HG03575 (cell line): ENCODE measurements around the gene DGKI.

Source experiments
- ATAC-seq: cut with Tn5 transposase; IDR thresholded peaks from one replicate; pipeline ENCODE4 v1.9.1; 2021; ENCODE audit not compliant: unreplicated experiment, insufficient number of reproducible peaks, low FRiP score; ENCODE audit errors: extremely low read depth

Gene DGKI

DNA sequence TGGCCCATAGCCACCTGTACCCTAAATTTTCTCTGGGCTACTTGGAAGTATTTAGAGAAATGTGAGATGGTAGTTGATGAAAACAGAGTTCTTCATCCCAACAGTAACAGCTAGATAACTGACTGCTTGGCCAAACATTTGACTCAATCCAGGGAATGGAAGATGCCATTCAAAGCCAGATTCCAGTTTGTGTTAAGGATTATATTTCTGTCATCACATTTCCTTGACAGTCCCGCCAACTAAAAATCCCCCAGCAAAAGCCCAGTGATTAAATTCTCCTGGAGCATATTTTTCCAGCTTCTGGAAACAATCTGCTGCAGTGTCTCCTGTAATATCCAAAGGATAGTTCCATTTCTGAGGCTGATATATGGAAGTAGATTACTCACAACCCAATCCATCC, 457.9 kb downstream of the DGKI start:
- no peak for ATAC-seq

DNA sequence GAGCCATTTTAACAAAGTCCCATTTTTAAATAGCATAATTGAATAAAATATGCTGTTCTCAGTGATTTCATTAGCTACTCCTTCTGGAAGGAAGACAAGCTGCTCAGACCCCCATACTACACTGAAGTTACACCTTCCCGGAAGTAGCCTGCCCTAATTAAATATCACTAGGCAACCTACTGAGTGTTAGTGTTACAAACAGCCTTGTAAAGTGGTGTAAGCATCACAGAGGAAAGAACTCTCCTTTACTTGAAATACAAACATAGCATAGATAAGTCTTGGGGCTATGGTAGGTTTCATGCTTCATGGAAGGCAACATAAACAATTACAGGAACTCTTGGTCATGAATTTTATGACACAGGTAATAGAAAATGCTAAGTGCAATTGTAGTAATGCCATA, 459.8 kb downstream of the DGKI start:
- ATAC-seq = no peak

- no peak for ATAC-seq
Measured at GRCh38 chr7:137381045-137381444, 465.7 kb downstream of the DGKI start.

DNA sequence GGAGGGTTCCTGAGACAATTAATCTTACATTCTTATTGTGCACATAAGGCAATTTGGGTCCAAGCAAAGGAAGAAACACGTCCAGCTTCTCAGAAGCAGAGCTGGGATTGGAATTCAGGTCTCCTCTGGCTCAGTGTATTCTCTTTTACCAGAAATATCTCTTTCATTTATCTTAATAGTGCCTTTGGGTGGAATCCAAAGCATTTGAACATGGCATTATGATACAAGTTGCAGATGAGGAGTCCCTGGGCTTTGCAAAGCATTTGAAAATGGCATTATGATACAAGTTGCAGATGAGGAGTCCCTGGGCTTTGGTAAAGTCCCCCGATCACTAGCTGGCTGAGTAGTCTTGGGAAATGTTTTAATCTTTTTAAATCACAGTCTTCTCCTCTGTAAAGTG, 473.3 kb downstream of the DGKI start:
- ATAC-seq = no peak

DNA sequence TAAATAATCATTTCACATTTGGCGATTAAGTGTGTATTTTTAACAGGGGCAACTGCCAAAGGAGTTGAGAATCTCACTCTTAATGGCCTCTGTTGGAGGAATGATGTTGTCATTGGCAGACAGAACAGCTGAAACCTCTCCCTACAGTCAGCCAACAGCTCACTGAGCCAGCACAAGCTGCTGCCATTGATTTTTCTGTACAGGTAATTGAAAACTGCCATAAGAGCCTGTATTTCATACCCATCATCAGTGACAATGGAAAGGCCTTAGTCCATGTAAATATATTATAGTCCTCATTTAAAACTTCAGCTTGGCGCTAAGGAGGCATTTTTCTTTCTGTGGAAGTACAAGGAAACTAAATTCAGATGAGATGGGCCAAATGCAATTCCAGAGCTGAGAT, 475.2 kb downstream of the DGKI start:
- ATAC-seq = no peak

DNA sequence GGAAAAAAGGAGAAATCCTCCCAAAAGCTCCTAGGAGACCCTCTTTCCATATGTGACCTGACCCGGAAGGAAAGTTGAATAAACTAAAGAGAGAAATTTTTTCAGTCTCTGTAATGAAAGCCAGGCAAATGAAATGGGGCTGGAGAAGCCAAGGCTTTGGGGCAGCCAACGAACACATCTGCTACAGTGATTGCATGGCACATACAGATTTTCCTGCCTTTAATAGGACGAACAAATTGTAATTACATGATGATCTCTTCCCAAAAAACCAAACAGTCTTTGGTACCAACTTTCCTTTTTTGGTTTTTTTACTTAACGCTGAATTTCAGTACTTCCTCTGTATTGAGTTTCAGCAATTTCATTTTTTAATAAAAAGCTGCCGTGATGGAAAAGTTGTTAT, 479.8 kb downstream of the DGKI start:
- no peak for ATAC-seq

DNA sequence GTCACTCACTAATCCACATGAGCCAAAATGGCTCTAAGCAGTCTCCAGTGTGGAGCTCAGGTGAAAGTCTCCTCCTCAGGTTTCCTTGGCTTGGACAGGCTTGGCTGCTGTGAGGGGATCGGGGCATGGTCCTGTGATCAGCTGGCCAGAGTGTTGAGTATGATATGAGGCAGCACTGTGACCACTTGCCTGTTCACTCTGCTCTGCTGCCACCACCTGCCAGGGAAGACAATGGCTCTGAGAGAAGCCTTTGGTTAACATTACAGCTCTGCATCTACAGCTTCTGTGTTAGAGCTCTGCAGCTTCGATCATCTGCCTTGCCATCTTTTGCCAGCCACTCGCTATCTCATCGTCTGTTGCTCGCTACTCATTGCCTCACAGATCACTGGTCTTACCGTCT, 483.1 kb downstream of the DGKI start:
- ATAC-seq = no peak

- no peak for ATAC-seq
Measured at GRCh38 chr7:137360087-137360679, 486.6 kb downstream of the DGKI start.

GRCh38 chr7:137354961-137355360, 491.8 kb downstream of the DGKI start:
- no peak for ATAC-seq

GRCh38 chr7:137354396-137354795, 492.4 kb downstream of the DGKI start:
- no peak for ATAC-seq

DNA sequence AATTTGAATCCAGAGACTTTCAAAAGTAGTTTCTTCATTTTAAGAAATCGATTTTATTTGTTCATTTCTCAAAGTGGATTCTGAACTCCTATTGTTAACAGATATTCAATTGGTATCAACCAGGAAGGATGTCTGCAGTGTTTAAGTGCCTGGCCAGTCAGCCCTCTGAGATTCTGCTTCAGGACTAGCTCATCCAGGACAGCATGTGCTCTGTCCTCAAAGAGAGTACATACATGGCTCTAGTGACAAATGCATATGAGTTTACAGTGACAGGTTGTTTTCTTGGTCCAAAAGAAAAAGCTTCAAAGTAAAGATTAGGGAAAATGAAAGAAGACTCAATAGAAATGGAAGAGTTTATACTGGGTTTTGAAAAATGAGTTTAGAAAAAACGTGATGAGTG, 494.8 kb downstream of the DGKI start:
- no peak for ATAC-seq

GRCh38 chr7:137345799-137346449, 500.9 kb downstream of the DGKI start:
- no peak for ATAC-seq

DNA sequence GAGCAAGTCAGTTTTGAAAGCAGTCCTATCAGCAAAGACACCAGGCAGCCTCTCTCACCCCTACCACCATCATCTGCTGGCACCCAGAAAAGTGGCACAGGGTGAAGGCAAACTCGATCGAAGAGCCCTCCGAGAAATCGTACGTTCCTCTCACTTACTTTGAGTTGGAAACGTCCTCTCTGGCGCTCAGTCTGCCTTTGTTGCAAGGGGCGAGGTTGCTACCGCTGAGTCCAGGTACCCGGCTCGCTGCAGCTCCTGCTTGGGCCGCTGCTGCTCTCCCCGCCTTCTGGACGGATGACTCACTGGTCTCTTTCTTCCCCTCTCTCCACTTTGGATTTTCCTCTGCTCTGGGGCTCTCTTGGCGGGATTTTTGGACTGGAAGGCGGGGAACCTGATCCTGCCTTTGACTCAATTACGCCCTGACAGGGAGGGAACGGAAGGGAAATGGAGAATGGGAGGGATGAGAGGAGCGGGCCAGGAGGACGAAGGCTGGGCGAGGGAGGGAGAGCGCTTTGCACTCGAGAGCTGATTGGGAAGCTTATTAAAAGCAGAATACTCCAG, 503.4 kb downstream of the DGKI start, which contains the start of gene PTN:
Gene PTN, minus strand, starts transcription at position 453 of the 561 bp plus-strand sequence. CDS start 88,760 bp downstream, outside the sequence.
- no peak for ATAC-seq

- ATAC-seq = no peak
Measured at GRCh38 chr7:137342828-137343261, 503.9 kb downstream of the DGKI start.

DNA sequence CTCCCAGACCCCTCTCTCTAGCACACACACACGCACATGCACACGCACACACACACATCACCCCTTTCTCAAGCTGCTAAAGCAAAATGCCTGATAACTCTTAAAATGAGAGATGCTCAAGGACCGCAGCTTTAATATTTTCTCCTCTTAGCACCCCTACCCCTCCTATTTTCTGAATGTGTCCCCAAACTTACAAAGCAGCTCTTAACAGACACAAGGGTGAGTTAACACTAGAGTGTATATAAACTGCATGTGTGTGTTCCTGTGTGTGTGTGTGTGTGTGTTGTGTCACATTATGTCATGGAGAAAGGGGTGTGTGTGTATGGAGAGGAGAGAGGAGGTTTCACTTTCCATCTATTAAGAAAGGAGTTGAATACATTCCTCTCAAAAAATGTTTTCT, 504.5 kb downstream of the DGKI start:
- no peak for ATAC-seq

DNA sequence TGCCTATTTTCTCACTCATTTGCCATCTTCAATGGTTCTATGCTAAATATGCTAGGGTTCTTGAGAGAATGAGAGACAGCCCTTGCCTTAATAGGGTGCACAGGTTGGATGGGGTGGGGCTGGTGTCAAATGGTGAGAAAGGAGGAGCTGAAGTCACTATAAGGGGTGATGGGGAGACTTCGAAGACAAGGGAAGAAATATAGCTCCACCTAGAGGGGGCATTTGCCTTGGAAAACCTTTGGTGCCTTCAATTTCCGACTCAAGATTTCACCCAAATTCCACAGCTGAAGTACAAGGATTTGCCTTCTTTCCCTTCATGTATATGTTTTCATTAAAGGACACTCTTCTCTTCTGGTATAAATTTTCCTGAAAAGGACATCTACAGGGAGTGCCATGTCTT, 508.9 kb downstream of the DGKI start:
- no peak for ATAC-seq

- no peak for ATAC-seq
Measured at GRCh38 chr7:137335814-137336213, 511.0 kb downstream of the DGKI start.

DNA sequence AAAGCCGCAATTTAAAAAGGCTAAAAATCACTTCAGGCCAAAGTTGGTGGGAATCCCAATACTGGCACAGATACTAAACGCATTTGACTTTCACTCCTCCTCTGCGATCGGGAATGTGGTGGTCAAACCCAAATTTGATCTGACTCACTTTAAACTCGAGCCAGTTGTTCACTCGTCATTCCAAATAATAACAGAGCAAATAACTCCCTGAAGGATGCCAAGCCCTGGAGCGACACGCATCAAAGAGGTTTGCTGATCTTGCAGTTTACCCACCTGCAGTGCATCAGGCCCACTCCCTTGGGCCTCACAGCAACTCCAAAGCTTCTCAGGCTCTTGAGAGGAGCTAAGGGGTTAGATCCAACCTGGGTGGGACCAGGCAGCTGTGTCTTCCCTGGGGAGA, 515.4 kb downstream of the DGKI start:
- ATAC-seq = no peak
